GM19438 (cell line): ENCODE results near the gene LRCH4.

ENCODE experiments used
- ATAC-seq: cut with Tn5 transposase; IDR thresholded peaks from one replicate; pipeline ENCODE4 v1.9.1; 2021; ENCODE audit warnings: low read depth; ENCODE audit not compliant: unreplicated experiment

LRCH4 gene

GRCh38 chr7:100604976-100605911 lies 19.3 kb upstream of the LRCH4 start:
- no peak for ATAC-seq

DNA sequence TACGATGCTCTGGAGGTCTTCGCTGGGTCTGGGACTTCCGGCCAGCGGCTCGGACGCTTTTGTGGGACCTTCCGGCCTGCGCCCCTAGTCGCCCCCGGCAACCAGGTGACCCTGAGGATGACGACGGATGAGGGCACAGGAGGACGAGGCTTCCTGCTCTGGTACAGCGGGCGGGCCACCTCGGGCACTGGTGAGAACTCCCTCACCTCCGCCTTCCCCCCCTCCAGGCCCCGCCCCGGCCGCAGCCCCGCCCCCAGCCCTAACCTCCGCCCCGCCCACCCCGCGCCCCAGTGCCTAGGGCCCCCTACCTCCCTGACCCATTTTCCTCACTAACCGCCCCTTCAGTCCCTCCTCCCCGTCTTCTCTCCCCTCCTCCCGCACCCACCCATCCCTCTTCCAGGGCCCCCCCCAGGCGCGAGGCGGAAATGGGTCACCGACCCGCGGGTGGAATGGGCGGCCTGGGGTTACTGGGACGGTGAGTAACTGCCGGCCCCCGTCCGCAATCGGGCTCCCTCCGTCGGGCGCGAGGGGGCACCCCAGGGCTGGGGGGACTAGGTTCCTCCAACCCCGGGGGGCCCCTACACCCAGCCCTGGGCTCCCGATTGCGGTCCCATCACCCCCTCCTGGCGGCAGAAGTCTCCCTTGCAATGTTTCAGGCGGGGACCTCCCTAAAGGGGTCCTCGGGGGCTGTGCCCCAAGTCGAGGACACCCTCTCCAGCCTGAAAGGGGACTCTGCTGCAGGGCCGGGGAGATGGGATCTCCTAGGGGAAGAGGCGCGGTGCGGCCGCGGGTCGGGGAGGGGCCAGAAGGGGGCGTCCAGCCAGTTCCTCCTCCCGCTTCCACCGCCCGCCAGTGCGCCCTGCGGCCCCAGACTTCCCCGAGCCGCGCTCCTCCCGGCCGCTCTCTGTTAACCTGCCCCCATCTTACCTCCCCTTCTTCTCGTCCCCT lies 18.4 kb upstream of the LRCH4 start:
- ATAC-seq: peak; percentile 65

- ATAC-seq: no peak
These were observed 17.7 kb upstream of the LRCH4 start for GRCh38 chr7:100603726-100604027.

GRCh38 chr7:100602889-100603725 lies 17.2 kb upstream of the LRCH4 start:
- ATAC-seq: no peak

- no peak for ATAC-seq
These were observed 14.8 kb upstream of the LRCH4 start for GRCh38 chr7:100600730-100601038.

DNA sequence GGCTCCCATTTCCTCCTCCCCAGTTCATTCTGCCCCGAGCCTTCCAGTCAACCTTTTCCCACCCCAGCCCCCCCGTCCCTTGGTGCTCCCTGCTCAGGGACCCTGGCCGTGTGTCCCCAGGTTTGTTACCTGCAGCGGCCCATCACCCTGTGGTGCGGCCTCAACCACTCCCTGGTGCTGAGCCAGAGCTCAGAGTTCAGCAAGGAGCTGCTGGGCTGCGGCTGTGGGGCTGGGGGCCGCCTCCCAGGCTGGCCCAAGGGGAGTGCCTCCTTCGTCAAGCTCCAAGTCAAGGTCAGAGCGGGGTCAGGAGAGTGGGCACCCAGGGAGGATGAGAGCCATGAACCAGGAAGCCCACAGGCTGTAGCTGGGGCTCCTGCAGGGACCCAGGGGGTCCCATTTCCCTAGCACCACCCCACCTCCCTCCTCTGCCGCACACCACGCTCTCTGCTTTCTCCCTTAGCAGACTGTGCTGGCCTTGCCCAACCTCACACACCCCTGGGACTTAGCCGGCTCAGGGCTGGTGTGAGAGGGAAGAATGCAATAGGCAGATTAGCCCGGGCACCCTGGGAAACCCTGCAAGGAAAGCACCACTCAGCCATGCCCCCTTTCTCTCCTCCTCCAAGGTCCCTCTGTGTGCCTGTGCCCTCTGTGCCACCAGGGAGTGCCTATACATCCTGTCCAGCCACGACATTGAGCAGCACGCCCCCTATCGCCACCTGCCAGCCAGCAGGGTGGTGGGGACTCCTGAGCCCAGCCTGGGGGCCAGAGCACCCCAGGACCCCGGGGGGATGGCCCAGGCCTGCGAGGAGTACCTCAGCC lies 14.2 kb upstream of the LRCH4 start:
- ATAC-seq: no peak

DNA sequence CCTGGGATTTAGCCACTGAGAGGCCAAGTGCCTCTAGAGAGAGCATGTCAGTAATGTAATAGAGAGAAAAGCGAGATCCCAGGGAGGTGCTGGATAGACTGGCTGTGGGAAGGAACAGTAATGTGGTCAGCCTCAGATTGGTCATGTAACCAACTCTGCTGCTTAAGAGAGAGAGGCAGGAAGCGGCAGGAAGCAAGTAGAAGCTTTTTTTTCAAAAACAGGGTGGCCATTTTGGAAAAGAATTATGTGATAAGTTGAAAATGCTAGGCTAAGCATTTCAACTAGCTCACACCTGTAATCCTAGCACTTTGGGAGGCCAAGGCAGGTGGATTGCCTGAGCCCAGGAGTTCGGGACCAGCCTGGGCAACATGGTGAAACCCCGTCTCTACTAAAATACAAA lies 12.5 kb upstream of the LRCH4 start:
- ATAC-seq: no peak

DNA sequence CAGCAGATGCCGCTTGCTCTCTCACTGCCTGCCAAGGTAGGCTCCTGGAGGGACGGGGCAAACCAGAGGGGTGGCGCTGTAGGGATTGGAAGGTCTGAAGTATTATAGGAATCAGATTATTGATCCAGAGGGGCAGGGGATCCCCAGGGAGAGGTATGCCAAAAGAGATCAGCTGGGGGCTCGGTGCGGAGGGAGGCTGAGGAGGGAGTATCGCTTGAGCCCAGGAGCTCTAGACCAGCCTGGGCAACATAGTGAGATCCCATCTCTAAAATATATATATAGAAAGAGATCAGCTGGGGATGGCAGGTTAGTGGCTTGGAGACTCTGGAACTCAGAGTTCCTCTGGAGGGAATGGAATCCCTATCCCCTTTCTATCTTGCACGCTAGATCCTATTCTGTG lies 9.3 kb upstream of the LRCH4 start:
- no peak for ATAC-seq

DNA sequence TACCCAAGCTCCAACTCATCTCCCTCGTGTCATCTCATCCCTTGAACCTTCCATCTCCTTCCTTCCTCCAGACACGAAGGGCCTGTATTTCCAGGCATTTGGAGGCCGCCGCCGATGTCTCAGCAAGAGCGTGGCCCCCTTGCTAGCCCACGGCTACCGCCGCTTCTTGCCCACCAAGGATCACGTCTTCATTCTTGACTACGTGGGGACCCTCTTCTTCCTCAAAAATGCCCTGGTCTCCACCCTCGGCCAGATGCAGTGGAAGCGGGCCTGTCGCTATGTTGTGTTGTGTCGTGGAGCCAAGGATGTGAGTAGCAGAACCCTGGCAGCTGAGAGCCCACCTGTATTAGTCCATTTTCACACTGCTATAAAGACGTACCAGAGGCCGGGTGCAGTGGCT lies 5.7 kb upstream of the LRCH4 start:
- no peak for ATAC-seq

- no peak for ATAC-seq
These were observed 4.3 kb upstream of the LRCH4 start for GRCh38 chr7:100590077-100590737.

DNA sequence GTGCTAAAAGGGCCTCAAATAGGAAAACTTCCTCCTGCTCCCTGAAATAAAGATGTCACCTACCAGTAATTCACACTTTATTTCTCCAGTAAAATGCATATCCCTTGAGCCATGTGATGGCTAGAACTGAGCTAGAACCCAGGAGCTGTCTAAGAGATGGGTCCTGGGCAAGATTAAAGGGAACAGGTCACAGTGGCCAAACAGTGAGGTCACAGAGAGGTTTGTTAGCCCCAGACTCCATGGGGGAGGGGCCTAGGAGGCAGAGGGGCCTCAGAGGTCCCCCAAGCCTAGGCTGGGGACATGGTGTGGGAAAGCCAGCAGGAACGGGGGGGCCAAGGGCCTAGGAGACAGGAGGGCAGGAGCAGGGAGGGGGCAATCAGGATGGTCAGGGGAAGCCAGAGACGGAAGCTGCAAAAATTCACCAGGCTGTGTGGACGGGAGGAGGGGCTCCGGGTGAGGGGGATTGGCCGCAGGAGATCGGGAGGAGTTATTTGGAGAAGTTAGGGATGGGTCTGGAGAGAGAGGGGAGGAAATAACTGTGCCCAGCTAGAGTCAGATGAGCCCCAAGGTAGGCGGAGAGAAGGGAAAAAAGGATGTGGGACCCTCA lies 3.5 kb upstream of the LRCH4 start:
- no peak for ATAC-seq

- ATAC-seq: no peak
These were observed 2.5 kb upstream of the LRCH4 start for GRCh38 chr7:100588438-100588837.

DNA sequence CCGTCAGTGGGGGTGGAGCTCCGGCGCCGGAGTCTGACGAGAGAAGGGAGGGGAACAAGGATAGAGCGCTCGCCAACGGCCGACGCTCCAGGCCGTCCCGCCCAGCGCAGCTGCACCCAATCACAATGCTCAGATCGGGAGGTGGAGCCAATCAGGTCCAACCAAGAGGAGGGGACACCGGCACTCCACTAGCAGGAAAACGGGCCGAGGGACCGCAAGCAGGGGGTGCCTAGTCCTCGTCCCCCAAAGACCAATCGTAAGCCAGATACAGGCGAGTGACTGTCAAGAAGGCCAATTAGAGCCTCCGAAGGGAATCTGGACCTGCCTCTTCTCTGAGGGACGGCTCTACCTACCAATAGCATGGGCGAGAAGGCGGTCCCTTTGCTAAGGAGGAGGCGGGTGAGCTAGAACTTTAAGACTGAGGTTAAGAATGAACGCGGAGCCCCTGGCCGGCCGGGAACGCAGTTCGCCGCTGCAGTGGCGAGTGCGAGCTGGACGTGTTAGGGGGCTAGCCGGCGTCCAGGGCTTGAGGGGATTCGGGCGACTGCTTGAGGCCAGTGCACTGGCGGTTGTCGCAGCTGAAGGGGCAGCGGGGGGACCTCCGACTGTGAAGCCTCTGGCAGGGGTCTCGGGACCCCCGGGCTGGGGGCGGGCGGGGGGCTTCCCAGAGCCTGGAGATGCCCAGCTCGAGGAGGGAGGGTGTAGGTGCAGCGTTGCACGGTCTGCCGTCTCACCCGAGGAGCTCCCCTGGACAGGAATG lies 517 bp upstream of the LRCH4 start, which contains the start of gene FBXO24:
Gene FBXO24 (plus strand): TSS at position 63 of the 760 bp plus-strand sequence. CDS start 298 bp downstream, at position 361.
- ATAC-seq: peak; percentile 84

DNA sequence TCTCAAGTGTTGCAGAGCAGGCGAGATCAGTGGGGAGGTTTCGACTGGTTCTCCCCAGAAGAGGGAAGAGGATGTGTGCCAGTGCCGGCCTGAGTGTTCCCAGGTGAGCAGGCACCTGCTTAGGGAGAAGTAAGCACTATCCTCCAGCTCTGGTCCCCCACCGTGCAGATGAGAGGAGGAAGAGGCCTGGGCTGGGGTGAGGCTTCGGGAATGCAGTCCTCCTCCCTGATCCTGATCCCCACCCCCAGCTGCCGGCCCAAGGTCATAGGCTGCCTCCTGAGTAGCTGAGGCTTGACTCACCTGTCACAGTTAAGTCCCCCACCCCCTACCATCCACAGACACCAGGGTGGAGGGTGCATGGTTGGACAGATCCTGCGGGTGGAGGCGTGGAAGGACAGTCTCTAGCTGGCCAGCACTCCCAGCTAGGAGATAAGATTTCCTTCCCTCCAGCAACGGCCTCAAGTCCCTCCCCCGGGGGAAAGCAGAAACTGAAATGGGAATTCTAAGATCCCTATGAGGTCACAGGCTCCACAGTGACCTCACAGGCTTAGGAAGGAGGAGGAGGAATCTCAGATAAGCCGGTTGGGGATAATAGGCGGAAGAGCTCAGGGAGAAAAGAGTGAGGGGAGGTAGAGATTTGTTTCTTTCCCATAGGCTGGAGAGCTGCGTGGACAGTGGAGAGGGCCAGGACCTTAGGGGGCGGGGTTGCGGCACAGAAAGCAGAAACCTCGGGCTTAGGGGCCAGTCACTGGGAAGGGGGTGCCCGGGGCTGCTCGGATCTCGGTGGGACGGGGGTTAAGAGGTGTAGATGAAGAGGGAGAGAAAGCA lies 1.0 kb downstream of the LRCH4 start:
- ATAC-seq: no peak

DNA sequence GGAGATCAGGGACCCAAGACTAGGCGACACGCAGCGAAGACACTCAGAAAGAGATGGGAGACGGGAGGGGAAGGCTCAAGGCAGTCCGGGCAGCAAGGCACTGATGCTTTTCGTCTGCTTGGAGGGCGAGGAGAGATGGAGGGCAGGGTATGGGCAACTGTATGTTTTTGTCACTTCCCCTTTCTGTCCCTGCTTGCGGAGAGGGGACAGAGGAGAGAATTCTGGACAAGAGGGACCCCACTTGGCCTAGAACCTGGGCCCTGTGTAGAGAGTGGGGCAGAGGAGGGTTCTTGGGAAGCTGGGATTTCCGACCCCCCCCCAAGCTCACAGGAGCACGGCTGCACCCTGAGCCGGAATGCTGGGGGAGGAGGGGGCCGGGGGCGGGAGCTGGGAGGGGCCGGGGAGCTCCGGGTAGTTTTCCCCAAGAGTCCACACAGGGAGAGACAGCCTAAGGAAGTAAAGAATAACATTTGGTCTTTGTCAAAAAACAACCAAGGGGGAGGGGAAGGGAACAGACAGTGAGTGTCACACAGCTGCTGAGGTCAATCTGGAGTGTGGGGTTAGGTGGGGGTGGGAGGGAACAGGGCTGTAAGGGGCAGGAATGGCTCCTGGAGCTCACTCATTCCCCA lies 1.8 kb downstream of the LRCH4 start:
- no peak for ATAC-seq

GRCh38 chr7:100583132-100584053 lies 2.5 kb downstream of the LRCH4 start:
- ATAC-seq: no peak
